WERI-Rb-1 (cell line): ENCODE measurements around the gene KLHL14.

Experiments
- DNase-seq: peaks from one replicate; pipeline ENCODE4 v3.0.0-alpha.2; 2020
- H3K27ac ChIP-seq: fragments of 250-450 bp; sonication (Bioruptor Pico); 2 replicates; pipeline ENCODE4 v1.5.1; 2020; ENCODE audit warnings: mild to moderate bottlenecking, moderate library complexity
- H3K27me3 ChIP-seq: fragments of 250-450 bp; sonication (Bioruptor Pico); 2 replicates; pipeline ENCODE4 v1.5.1; 2021; ENCODE audit warnings: mild to moderate bottlenecking, low read depth, moderate library complexity; ENCODE audit not compliant: insufficient read depth, severe bottlenecking
- H3K36me3 ChIP-seq: fragments of 250-450 bp; sonication (Bioruptor Pico); 2 replicates; pipeline ENCODE4 v1.5.1; 2020; ENCODE audit warnings: mild to moderate bottlenecking, moderate library complexity
- H3K4me3 ChIP-seq: 2 replicates; pipeline ENCODE4 v1.5.1; 2011; ENCODE audit warnings: low read depth, mild to moderate bottlenecking, control low read depth, low read length
- H3K9me3 ChIP-seq: fragments of 250-450 bp; sonication (Bioruptor Pico); 2 replicates; pipeline ENCODE4 v1.5.1; 2021; ENCODE audit warnings: mild to moderate bottlenecking, moderate library complexity; ENCODE audit not compliant: severe bottlenecking
- CTCF ChIP-seq: IDR thresholded peaks from 2 replicates; pipeline ENCODE4 v1.5.1; 2011; ENCODE audit warnings: low read depth, mild to moderate bottlenecking, control low read depth, inconsistent platforms, low read length

KLHL14 gene

GRCh38 chr18:32698153-32698552 is 74.7 kb downstream of the KLHL14 start:
- Histone ChIP-seq H3K9me3 (no peaks in the 10 kb centered on the region), H3K27me3 (peaks cover 53% of the 10 kb centered on the region), H3K4me3 (no peak overlapping the region), H3K36me3 (no peaks in the 10 kb centered on the region), H3K27ac (no peak overlapping the region)
- DNase-seq = no peak
- no peak for TF ChIP-seq CTCF

GRCh38 chr18:32696376-32696775 is 76.4 kb downstream of the KLHL14 start:
- Histone ChIP-seq H3K9me3 (no peaks in the 10 kb centered on the region), H3K36me3 (no peaks in the 10 kb centered on the region), H3K27me3 (peaks cover 68% of the 10 kb centered on the region), H3K4me3 (no peak overlapping the region), H3K27ac (no peak overlapping the region)
- no peak for TF ChIP-seq CTCF
- DNase-seq = no peak

GRCh38 chr18:32695534-32695933 is 77.3 kb downstream of the KLHL14 start:
- H3K9me3 ChIP-seq = no peaks in the 10 kb centered on the region
- no peak overlapping the region for H3K4me3 ChIP-seq
- TF ChIP-seq CTCF = no peak
- H3K36me3 ChIP-seq = no peaks in the 10 kb centered on the region
- DNase-seq = no peak
- peaks cover 70% of the 10 kb centered on the region for H3K27me3 ChIP-seq
- H3K27ac ChIP-seq = no peak overlapping the region

GRCh38 chr18:32688821-32689220 is 84.0 kb downstream of the KLHL14 start:
- Histone ChIP-seq H3K36me3 (no peaks in the 10 kb centered on the region), H3K27me3 (peaks cover 56% of the 10 kb centered on the region), H3K27ac (no peak overlapping the region), H3K9me3 (no peaks in the 10 kb centered on the region), H3K4me3 (no peak overlapping the region)
- TF ChIP-seq CTCF = no peak
- no peak for DNase-seq

GRCh38 chr18:32684940-32685339 is 87.9 kb downstream of the KLHL14 start:
- Histone ChIP-seq H3K27ac (no peak overlapping the region), H3K36me3 (no peaks in the 10 kb centered on the region), H3K27me3 (peaks cover 50% of the 10 kb centered on the region), H3K4me3 (no peak overlapping the region), H3K9me3 (no peaks in the 10 kb centered on the region)
- no peak for TF ChIP-seq CTCF
- no peak for DNase-seq

DNA sequence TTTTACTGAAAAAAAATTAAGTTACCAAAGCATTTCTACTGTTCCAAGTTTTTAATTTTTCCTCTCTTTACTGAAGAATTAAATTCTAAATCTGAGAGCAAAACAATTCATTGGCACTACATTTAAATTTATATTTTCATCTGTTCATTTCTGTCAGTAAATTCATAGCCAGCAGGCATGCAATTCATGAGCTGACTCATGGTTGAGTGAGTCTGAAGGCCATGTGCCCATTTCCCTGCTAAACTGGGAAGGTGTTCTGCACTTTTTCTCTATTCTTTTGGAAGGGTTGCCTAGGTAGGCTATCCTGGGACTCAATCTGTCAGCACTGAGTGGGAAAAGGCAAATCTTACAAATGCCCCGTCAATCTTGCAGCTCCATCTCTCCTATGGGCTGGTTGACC is 88.7 kb downstream of the KLHL14 start:
- H3K27me3 ChIP-seq = peaks cover 46% of the 10 kb centered on the region

More for the DNA sequence above, 88.7 kb downstream of the KLHL14 start:
- Histone ChIP-seq H3K27ac (no peak overlapping the region), H3K9me3 (no peaks in the 10 kb centered on the region), H3K36me3 (no peaks in the 10 kb centered on the region), H3K4me3 (no peak overlapping the region)
- DNase-seq = no peak
- TF ChIP-seq CTCF = no peak
